Chondrocyte (in vitro differentiated cells): Measurements from ENCODE around the gene AUNIP. TPM values are rescaled to one million over a fixed set of nuclear protein-coding genes. Genes with fewer than 3 reads are reported as not detected.
A peak's percentile ranks its signal among the peaks of the same experiment; 100 is the strongest.

Experiments used
- DNase-seq: peaks from one replicate; pipeline ENCODE4 v3.0.0; 2021; ENCODE audit warnings: mixed read lengths, low spot score
- H3K27ac Mint-ChIP-seq: one replicate; pipeline ENCODE4 v1.8.0; 2021; ENCODE audit warnings: mild to moderate bottlenecking, moderate library complexity, mixed read lengths; ENCODE audit not compliant: unreplicated experiment
- H3K27me3 Mint-ChIP-seq: 2 replicates; pipeline ENCODE4 v1.8.0; 2021; ENCODE audit warnings: low read depth, mixed read lengths
- H3K36me3 Mint-ChIP-seq: 2 replicates; pipeline ENCODE4 v1.8.0; 2021; ENCODE audit warnings: low read depth, mixed read lengths
- H3K4me1 Mint-ChIP-seq: 2 replicates; pipeline ENCODE4 v1.8.0; 2021; ENCODE audit warnings: low read depth, mild to moderate bottlenecking, mixed read lengths
- H3K4me3 Mint-ChIP-seq: one replicate; pipeline ENCODE4 v1.8.0; 2021; ENCODE audit warnings: mild to moderate bottlenecking, moderate library complexity, mixed read lengths; ENCODE audit not compliant: unreplicated experiment
- H3K9me3 Mint-ChIP-seq: 2 replicates; pipeline ENCODE4 v1.8.0; 2021; ENCODE audit warnings: low read depth, mixed read lengths
- total RNA-seq: library from RNA; stranded (reverse); gene quantifications from 3 replicates; pipeline ENCODE4 v1.2.1, GENCODE V29; 2021
- TF ChIP-seq, protein P1 (sequence below): fragments of 200-600 bp; sonication (generic); IDR thresholded peaks from 2 replicates; pipeline ENCODE4 v1.5.0; 2021; ENCODE audit warnings: antibody characterized with exemption, mild to moderate bottlenecking, moderate library complexity

Gene AUNIP
- total RNA-seq, 1 donor from 2014 or later, result 0.80 TPM

DNA sequence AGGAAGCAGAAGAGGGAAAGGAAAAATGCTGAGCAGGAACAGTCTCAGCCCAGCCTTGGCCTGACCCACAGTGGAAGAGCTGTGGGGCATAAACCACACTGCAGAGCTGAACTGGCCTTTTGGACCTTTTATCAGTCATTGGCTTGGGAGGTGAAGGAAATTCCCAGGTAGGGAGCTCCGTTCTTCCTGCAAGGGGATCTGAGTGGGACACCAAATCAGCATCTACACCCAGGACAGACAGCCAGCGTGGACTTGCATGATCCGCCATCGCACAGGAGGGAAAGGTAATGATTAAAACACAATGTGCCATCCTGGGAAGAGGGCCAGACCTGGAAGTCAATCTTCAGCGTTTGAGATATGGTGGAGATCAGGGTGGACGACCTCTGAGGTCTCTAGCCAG lies 40.7 kb downstream of the AUNIP start:
- peaks cover 35% of the 10 kb centered on the region for H3K4me1 Mint-ChIP-seq
- DNase-seq, result no peak
- H3K27ac Mint-ChIP-seq, result peak overlapping the region; percentile 99
- peaks cover 2% of the 10 kb centered on the region for H3K36me3 Mint-ChIP-seq
- H3K27me3 Mint-ChIP-seq, result no peaks in the 10 kb centered on the region
- no peaks in the 10 kb centered on the region for H3K9me3 Mint-ChIP-seq
- peak overlapping the region; percentile 98 for H3K4me3 Mint-ChIP-seq
- TF ChIP-seq, protein P1, sequence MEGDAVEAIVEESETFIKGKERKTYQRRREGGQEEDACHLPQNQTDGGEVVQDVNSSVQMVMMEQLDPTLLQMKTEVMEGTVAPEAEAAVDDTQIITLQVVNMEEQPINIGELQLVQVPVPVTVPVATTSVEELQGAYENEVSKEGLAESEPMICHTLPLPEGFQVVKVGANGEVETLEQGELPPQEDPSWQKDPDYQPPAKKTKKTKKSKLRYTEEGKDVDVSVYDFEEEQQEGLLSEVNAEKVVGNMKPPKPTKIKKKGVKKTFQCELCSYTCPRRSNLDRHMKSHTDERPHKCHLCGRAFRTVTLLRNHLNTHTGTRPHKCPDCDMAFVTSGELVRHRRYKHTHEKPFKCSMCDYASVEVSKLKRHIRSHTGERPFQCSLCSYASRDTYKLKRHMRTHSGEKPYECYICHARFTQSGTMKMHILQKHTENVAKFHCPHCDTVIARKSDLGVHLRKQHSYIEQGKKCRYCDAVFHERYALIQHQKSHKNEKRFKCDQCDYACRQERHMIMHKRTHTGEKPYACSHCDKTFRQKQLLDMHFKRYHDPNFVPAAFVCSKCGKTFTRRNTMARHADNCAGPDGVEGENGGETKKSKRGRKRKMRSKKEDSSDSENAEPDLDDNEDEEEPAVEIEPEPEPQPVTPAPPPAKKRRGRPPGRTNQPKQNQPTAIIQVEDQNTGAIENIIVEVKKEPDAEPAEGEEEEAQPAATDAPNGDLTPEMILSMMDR, result no peak

DNA sequence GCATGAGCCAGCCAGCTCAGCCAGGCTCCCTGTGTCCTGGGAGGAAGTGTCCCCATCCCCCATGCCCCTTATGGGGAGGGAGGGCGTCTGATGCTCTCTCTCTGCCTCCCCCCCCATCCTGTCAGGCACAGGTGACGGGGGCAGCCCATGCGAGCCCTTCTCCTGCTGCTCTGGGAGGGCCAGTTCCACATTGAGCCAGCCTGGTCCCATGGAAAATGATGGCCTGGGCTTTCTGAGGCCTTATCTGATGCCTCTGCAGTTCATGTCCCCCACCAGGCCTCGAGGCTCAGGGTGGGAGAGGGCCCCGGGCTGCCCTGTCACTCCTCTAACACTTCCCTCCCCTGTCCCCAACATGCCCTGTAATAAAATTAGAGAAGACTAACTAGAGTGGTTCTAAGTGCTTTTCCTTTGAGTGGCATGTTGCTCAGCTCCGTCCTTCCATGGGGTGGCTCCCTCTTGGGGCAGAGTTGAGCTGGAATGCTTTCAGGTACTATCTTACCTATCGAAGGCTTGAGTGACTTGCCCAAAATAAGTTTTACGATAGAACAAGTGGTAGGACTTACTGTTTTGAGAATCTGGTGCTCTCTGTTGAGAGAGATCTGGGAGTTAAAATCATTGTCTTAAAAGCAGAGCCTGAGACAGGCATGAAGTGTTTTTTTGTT lies 41.3 kb downstream of the AUNIP start:
- no peaks in the 10 kb centered on the region for H3K9me3 Mint-ChIP-seq
- H3K36me3 Mint-ChIP-seq, result peaks cover 2% of the 10 kb centered on the region
- peak; percentile 69 for DNase-seq
- peaks cover 35% of the 10 kb centered on the region for H3K4me1 Mint-ChIP-seq
- H3K27me3 Mint-ChIP-seq, result no peaks in the 10 kb centered on the region
- TF ChIP-seq, protein P1, result peak; percentile 35
- H3K4me3 Mint-ChIP-seq, result peak overlapping the region; percentile 98
- H3K27ac Mint-ChIP-seq, result peak overlapping the region; percentile 99

DNA sequence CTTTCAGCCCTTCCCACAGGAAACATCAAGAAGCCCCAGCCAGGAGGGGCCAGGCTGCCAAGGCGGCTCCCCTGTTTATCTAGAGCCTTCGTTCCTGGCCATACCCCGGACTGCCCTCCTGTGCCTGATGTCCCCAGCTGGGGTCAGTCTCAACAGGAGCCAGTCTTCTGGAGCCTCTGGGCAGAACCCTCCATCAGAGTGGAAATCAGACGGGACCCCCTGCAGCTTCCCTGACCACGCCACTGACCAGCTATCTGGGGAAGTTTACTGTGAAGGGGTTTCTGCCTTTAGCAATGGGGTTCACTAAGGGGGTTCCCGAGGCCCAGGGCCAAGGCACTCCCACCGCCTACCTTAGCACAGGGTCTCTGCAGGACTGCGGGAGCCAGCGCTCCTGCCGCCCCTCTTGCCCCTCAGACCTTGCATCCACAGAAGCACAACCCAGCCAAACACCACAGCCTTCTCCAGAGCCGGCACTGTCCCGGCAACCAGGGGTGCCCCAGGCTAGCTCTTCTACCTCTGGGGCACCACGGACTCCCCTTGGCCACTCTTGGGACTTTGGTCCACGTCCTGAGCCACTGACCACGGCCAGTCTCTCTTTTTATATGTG lies 43.0 kb downstream of the AUNIP start:
- no peak overlapping the region for H3K4me3 Mint-ChIP-seq
- no peaks in the 10 kb centered on the region for H3K27me3 Mint-ChIP-seq
- H3K27ac Mint-ChIP-seq, result no peak overlapping the region
- no peaks in the 10 kb centered on the region for H3K9me3 Mint-ChIP-seq
- H3K4me1 Mint-ChIP-seq, result peaks cover 24% of the 10 kb centered on the region
- TF ChIP-seq, protein P1, result no peak
- peaks cover 2% of the 10 kb centered on the region for H3K36me3 Mint-ChIP-seq
- peak; percentile 68 for DNase-seq

GRCh38 chr1:25815208-25816111 lies 43.8 kb downstream of the AUNIP start:
- TF ChIP-seq, protein P1, result no peak
- no peaks in the 10 kb centered on the region for H3K9me3 Mint-ChIP-seq
- peaks cover 17% of the 10 kb centered on the region for H3K4me1 Mint-ChIP-seq
- no peak overlapping the region for H3K4me3 Mint-ChIP-seq
- DNase-seq, result peak; percentile 83
- no peak overlapping the region for H3K27ac Mint-ChIP-seq
- H3K36me3 Mint-ChIP-seq, result peaks cover 2% of the 10 kb centered on the region
- no peaks in the 10 kb centered on the region for H3K27me3 Mint-ChIP-seq

DNA sequence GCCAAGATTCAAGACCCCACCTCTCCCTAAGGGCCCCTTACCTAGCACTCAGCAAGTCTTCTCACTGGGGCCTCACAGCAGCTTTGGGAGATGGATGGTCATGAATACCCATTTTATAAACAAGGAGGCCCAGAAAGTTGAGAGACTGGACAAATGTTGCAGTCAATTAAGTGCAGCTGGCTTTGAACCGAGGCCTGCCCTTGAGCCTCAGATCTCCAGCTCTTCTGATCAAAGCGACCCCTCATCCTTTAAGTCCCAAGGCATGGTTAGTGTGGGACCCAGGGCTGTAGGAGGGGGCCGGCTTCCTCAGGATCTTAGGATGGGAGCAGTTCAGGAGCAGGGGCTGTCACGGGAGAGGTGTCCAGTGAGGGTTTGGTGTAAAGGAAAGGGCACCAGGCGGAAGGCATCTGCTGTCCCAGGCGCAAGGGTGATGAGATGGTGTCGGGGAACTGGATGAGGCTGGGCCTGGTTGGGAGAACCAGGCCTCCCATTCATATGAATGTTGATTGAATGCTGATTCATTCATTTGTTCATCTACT lies 44.6 kb downstream of the AUNIP start:
- no peak overlapping the region for H3K27ac Mint-ChIP-seq
- peaks cover 6% of the 10 kb centered on the region for H3K36me3 Mint-ChIP-seq
- DNase-seq, result peak; percentile 48
- H3K9me3 Mint-ChIP-seq, result no peaks in the 10 kb centered on the region
- peaks cover 17% of the 10 kb centered on the region for H3K4me1 Mint-ChIP-seq
- no peak overlapping the region for H3K4me3 Mint-ChIP-seq
- no peaks in the 10 kb centered on the region for H3K27me3 Mint-ChIP-seq
- TF ChIP-seq, protein P1, result no peak
